ENCODE results near the gene ACTMAP. TPM values are rescaled to one million over a fixed set of nuclear protein-coding genes. Genes with fewer than 3 reads are reported as not detected.
A peak's percentile ranks its signal among the peaks of the same experiment; 100 is the strongest.

Gene ACTMAP
- total RNA-seq, 1 donor from 2014 or later, result 1.9 TPM

DNA sequence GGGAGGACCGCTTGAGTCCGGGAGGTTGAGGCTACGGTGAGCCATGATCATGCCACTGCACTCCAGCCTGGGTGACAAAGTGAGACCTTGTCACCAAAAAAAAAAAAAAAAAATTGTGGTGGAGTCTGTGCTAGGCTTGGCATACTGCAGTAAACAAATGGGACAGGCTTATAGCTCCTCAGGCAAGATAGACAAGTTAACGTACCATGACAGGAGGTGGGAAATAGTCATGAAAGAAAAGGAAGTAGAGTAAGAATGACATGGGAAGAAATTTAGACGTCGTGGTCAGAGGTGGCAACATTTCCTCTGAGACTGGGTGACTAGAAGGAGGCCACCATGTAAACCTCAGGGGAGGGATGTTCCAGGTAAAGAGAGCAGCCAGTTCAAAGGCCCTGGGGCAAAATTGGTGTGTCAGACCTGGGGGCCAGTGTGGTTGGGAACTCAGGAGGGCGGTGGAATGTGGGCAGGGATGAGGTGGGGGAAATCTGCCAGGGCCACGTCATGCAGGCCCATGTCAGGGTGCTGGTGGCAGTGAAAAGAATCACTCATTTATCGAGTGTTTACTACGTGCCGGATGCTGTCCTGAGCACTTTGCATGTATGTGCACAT, 6.3 kb upstream of the ACTMAP start:
- Histone ChIP-seq H4K20me1 (ENCODE audit: low read depth) (peaks cover 81% of the 10 kb centered on the region), H3K4me2 (no peak overlapping the region), H3K27me3 (no peaks in the 10 kb centered on the region), H3K79me2 (ENCODE audit: low read depth) (peaks cover 81% of the 10 kb centered on the region), H2AFZ (replicated peaks) (no peak overlapping the region), H3K9ac (no peak overlapping the region), H3K4me1 (peaks cover 18% of the 10 kb centered on the region), H3K36me3 (peaks cover 6% of the 10 kb centered on the region), H3K9me3 (ENCODE audit: low read depth) (no peaks in the 10 kb centered on the region), H3K4me3 (no peak overlapping the region), H3F3A (ENCODE audit: low read depth) (peaks cover 24% of the 10 kb centered on the region), H3K27ac (no peak overlapping the region)
- Mint-ChIP-seq H3K4me1 (peaks cover 32% of the 10 kb centered on the region), H3K9me3 (no peaks in the 10 kb centered on the region), H3K4me3 (peak overlapping the region; percentile 12), H3K27me3 (ENCODE audit: insufficient read depth, low read depth) (peaks cover 6% of the 10 kb centered on the region), H3K27ac (no peak overlapping the region), H3K36me3 (peaks cover 40% of the 10 kb centered on the region)
- TF ChIP-seq, protein P1, sequence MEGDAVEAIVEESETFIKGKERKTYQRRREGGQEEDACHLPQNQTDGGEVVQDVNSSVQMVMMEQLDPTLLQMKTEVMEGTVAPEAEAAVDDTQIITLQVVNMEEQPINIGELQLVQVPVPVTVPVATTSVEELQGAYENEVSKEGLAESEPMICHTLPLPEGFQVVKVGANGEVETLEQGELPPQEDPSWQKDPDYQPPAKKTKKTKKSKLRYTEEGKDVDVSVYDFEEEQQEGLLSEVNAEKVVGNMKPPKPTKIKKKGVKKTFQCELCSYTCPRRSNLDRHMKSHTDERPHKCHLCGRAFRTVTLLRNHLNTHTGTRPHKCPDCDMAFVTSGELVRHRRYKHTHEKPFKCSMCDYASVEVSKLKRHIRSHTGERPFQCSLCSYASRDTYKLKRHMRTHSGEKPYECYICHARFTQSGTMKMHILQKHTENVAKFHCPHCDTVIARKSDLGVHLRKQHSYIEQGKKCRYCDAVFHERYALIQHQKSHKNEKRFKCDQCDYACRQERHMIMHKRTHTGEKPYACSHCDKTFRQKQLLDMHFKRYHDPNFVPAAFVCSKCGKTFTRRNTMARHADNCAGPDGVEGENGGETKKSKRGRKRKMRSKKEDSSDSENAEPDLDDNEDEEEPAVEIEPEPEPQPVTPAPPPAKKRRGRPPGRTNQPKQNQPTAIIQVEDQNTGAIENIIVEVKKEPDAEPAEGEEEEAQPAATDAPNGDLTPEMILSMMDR (IDR thresholded peaks at IDR 0.05), result no peak
- TF ChIP-seq EZH2phosphoT487 (IDR thresholded peaks at IDR 0.05), result no peak
- no peak for TF ChIP-seq EZH2 (IDR thresholded peaks at IDR 0.05)
- DNase-seq (ENCODE audit: low spot score), result no peak

DNA sequence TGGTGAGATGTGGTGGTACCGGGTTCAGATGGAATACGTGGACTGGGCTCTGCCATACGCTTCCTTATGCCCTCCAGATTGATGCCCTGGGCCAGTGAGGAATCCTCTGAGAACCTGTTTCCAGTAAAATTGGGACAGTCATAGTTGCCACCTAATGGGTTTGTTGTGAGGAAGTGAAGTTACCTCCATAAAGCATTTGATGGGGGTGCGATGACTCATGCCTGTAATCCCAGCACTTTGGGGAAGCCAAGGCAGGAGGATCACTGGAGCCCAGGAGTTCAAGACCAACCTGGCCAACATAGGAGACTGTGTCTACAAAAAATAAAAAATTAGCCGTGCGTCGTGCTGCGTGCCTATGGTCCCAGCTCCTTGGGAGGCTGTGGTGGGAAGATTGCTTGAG, 5.5 kb upstream of the ACTMAP start:
- Histone ChIP-seq H3K27me3 (no peaks in the 10 kb centered on the region), H3K9ac (no peak overlapping the region), H2AFZ (replicated peaks) (no peak overlapping the region), H3K27ac (no peak overlapping the region), H3K79me2 (ENCODE audit: low read depth) (peaks cover 85% of the 10 kb centered on the region), H3K4me1 (peaks cover 18% of the 10 kb centered on the region), H3K36me3 (peaks cover 6% of the 10 kb centered on the region), H3K4me3 (no peak overlapping the region), H3K4me2 (peak overlapping the region; percentile 25), H3F3A (ENCODE audit: low read depth) (peaks cover 25% of the 10 kb centered on the region), H4K20me1 (ENCODE audit: low read depth) (peaks cover 76% of the 10 kb centered on the region), H3K9me3 (ENCODE audit: low read depth) (no peaks in the 10 kb centered on the region)
- no peak for DNase-seq (ENCODE audit: low spot score)
- Mint-ChIP-seq H3K9me3 (no peaks in the 10 kb centered on the region), H3K36me3 (peaks cover 37% of the 10 kb centered on the region), H3K27me3 (ENCODE audit: insufficient read depth, low read depth) (peaks cover 6% of the 10 kb centered on the region), H3K4me3 (no peak overlapping the region), H3K4me1 (peaks cover 36% of the 10 kb centered on the region), H3K27ac (peak overlapping the region; percentile 53)
- TF ChIP-seq EZH2phosphoT487 (IDR thresholded peaks at IDR 0.05) (no peak), EZH2 (IDR thresholded peaks at IDR 0.05) (no peak)
- TF ChIP-seq, protein P1 (IDR thresholded peaks at IDR 0.05), result no peak

DNA sequence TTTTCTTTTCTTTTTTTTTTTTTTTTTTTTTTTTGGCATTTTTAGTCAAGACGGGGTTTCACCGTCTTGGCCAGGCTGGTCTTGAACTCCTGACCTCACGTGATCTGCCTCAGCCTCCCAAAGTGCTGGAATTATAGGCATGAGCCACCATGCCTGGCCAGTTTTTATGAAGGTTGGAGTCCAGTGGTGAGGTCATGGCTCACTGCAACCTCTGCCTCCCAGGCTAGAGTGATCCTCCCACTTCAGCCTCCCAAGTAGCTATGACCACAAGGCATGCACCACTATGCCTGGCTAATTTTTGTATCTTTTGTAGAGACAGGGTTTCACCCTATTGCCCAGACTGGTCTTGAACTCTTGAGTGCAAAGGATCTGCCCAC, 5.0 kb upstream of the ACTMAP start:
- H3K4me3 Mint-ChIP-seq, result no peak overlapping the region
- no peak overlapping the region for H2AFZ ChIP-seq (replicated peaks)
- H3K27ac Mint-ChIP-seq, result no peak overlapping the region
- H3K4me3 ChIP-seq, result no peak overlapping the region
- H3F3A ChIP-seq (ENCODE audit: low read depth), result peaks cover 20% of the 10 kb centered on the region
- peaks cover 5% of the 10 kb centered on the region for H3K27me3 Mint-ChIP-seq (ENCODE audit: insufficient read depth, low read depth)
- no peaks in the 10 kb centered on the region for H3K9me3 ChIP-seq (ENCODE audit: low read depth)
- peaks cover 80% of the 10 kb centered on the region for H3K79me2 ChIP-seq (ENCODE audit: low read depth)
- no peaks in the 10 kb centered on the region for H3K9me3 Mint-ChIP-seq
- no peak overlapping the region for H3K9ac ChIP-seq
- H3K36me3 ChIP-seq, result peaks cover 6% of the 10 kb centered on the region
- peaks cover 38% of the 10 kb centered on the region for H3K4me1 Mint-ChIP-seq
- no peak for DNase-seq (ENCODE audit: low spot score)
- H3K4me1 ChIP-seq, result peaks cover 18% of the 10 kb centered on the region
- no peak overlapping the region for H3K27ac ChIP-seq
- peaks cover 35% of the 10 kb centered on the region for H3K36me3 Mint-ChIP-seq
- peaks cover 71% of the 10 kb centered on the region for H4K20me1 ChIP-seq (ENCODE audit: low read depth)
- H3K27me3 ChIP-seq, result no peaks in the 10 kb centered on the region
- TF ChIP-seq, protein P1 (IDR thresholded peaks at IDR 0.05), result no peak
- TF ChIP-seq EZH2 (IDR thresholded peaks at IDR 0.05) (no peak), EZH2phosphoT487 (IDR thresholded peaks at IDR 0.05) (no peak)
- peak overlapping the region; percentile 25 for H3K4me2 ChIP-seq
